HG02571 (cell line): ENCODE results near the gene CAMTA1.

Source experiments
- ATAC-seq: cut with Tn5 transposase; IDR thresholded peaks from one replicate; pipeline ENCODE4 v1.9.1; 2021; ENCODE audit warnings: mild to moderate bottlenecking, moderate library complexity; ENCODE audit not compliant: unreplicated experiment

Gene CAMTA1

GRCh38 chr1:7174980-7175906 lies 390.0 kb downstream of the CAMTA1 start:
- no peak for ATAC-seq

GRCh38 chr1:7177021-7177420 lies 391.8 kb downstream of the CAMTA1 start:
- no peak for ATAC-seq

DNA sequence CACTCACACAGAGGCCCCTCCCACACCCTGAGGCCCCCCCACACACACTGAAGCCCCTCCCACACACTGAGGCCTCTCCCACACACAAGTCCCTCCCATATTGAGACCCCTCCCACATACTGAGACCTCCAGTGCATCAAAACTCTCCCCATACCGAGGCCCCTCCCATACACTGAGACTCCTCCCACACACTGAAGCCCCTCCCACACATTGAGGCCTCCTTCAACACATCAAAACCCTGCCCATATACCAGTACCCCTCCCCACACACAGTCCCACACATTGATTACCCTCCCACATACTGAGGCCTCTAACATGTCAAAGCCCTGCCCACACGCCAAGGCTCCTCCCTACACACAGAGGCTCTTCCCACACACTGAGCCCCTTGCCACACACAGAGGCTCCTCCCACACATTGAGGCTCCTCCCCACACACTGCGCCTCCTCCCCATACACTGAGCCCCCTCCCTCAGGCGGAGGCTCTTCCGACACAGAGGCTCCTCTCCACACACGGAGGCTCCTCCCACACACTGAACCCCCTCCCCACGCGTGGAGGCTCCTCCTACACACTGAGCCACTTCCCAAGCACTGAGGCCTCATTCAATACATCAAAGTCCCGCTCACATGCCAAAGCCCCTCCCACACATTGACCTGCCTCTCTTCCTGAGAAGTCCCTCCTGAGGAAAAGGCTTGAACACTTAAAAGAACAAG lies 392.3 kb downstream of the CAMTA1 start:
- no peak for ATAC-seq

GRCh38 chr1:7178336-7178735 lies 393.1 kb downstream of the CAMTA1 start:
- ATAC-seq: no peak

DNA sequence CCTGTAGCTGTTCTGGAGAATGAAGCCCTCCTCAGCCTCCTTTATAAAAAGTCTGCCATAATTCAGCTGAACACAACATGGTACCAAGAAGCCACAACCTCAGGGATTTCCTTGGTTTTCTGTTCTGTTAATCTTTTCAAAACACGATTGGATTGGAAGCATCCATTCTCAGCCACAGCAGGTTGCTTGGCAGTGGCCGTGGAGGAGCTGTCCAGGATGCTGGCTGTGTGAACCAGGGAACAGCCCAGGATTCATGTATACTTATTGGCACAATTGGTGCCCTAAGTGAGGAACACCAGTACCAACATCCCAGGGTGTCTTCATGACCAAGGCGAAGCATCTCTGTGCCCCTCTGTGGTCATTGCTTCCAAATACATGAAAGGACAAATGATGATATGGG lies 393.5 kb downstream of the CAMTA1 start:
- no peak for ATAC-seq

DNA sequence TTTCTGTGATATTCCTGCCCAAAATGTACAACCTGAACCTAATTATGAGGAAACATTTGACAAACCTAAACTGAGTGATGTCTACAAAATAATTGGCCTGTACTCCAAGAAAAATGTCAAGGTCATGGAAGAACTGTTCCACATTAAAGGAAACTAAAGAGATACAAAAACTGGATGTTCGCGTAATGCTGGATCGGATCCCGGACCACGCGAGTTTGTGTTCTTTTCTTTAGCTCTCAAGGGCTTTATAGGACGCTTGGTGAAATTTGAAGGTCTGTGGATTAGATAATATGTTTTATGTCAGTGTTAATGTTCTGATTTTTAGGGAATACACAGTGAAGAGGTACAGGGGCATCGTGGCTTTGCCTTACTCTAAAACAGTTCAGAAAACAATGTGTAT lies 400.5 kb downstream of the CAMTA1 start:
- ATAC-seq: no peak

GRCh38 chr1:7186382-7187111 lies 401.3 kb downstream of the CAMTA1 start:
- no peak for ATAC-seq

GRCh38 chr1:7187112-7187493 lies 401.8 kb downstream of the CAMTA1 start:
- ATAC-seq: no peak

GRCh38 chr1:7190261-7190660 lies 405.0 kb downstream of the CAMTA1 start:
- ATAC-seq: no peak

DNA sequence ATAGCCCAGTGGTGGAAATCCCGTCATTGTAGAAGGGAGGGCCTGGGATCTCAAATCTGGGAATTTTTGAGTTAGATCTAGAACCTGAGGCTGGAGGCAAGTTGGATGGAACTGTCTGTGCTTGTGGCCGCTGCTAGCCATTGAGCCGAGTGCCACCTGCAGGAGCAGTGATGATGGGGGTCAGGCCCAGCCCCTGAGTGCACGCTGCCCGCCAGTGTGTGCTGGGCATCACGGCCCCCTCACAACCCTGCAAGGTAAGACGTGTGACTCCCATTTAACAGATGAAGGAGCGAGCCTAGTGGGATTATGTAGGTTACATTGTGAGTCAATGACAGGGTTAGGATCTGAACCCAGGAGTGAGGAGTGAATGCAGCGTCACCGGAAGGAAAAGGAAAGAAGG lies 407.2 kb downstream of the CAMTA1 start:
- no peak for ATAC-seq

- ATAC-seq: no peak
Observed at GRCh38 chr1:7196036-7196911, 411.0 kb downstream of the CAMTA1 start.

GRCh38 chr1:7198664-7199063 lies 413.4 kb downstream of the CAMTA1 start:
- ATAC-seq: no peak

DNA sequence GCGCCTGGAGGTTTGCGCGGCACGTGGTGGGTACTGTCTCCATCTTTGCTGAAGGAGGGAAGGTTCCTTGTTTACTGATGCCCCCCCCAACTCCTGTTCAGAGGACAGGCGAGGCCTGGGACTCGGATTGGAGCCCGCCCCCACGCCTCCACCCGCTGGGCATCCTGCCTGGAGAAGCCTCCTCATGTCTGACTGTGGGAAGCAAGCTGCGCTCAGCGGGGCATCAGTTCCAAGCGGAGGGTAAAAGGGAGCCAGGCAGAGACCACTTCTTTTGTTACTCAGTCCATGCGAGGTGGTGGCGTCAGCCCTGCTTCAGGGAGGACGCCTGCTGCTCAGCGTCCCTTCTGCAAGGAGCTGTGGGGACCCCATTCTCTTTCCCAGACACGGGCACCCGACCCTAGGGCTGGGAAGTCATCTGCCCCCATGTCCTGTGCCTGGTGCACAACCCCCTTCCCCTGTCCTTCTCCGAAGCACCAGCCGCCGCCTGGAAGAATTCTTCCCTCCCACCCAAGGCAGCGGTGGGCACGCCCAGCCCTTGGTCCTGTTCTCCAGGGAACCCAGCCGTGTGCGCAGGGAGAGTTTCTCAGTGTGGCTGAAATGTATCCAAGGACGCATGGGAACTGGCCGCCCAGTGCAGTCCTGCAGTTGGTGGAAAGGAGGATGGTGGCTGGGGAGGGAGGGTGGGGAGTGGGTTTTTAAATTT lies 414.0 kb downstream of the CAMTA1 start:
- no peak for ATAC-seq

GRCh38 chr1:7207875-7208646 lies 422.8 kb downstream of the CAMTA1 start:
- ATAC-seq: no peak

DNA sequence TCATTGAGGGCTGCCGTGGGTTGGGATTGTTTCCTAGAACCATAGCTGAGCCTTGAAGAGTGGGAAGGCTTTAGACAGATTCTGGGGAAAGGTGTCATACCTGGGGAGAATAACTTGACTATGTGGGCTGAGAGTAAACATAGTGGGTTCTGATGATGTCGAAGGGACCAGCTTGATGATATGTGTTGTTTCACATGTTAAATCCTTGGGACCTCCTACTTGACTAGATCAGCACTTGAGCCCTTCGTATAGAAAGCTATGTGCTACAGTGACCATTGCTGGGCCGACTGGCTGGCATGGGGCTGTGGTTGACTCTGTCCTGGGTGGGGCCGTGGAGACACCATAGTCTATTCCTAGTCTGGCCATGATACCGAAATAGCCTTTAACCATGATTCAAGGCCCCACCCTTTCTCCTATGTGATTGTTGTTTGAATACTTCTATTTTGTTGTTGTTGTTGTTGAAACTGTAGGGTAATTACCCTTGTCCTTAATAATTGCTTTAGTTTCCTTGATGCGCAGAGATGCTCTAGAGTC lies 423.5 kb downstream of the CAMTA1 start:
- no peak for ATAC-seq

DNA sequence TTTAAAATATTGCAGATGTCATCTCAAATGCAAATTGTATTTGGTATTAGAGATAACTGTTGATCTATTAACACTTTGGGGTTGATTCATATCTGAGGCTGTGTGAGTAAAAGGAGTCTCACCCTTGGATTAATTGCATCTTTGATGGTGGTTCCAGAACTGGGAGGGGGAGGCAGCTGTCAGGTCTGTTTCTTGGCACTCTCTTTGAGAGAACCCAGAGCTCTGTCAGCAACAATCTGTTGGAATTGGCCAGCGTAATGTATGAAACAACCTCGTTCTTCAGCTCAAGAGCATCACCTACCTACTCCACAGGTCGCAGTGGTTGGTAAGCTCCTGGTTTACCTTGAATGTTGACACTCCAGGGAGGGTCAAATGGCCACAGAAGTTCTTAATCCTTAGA lies 424.1 kb downstream of the CAMTA1 start:
- no peak for ATAC-seq

- ATAC-seq: no peak
Observed at GRCh38 chr1:7218210-7218832, 433.1 kb downstream of the CAMTA1 start.

- ATAC-seq: no peak
Observed at GRCh38 chr1:7219031-7219430, 433.8 kb downstream of the CAMTA1 start.
